ENCODE measurements around the gene PSMD2. TPM values are rescaled to one million over a fixed set of nuclear protein-coding genes. Genes with fewer than 3 reads are reported as not detected.

The PSMD2 gene
- total and polyA plus RNA-seq, 2 of the 8 experiments (the other 6 are each of a cell fraction or from before 2014, with no cell fraction given): 350 to 363 TPM

- Histone ChIP-seq H3K14ac (ENCODE audit: insufficient read length) (no peak overlapping the region), H2BK12ac (ENCODE audit: low read depth, low read length) (no peak overlapping the region), H4K5ac (ENCODE audit: insufficient read length, low read depth, low read length) (no peak overlapping the region), H3K4ac (replicated peaks; ENCODE audit: insufficient read length, low read depth, low read length) (no peak overlapping the region), H2AFZ (ENCODE audit: low read length) (no peak overlapping the region), H3K56ac (replicated peaks; ENCODE audit: insufficient read length, low read depth, low read length) (no peak overlapping the region), H3K4me1 (replicated peaks in 1 of 4; ENCODE audit: control insufficient read depth in 3 of 4, insufficient read depth in 4 of 4, low read length in 3 of 4) (no peaks in the 10 kb centered on the region), H3K27ac (ENCODE audit: low read depth, low read length) (no peak overlapping the region), H2BK20ac (ENCODE audit: low read length) (no peak overlapping the region), H2BK120ac (replicated peaks; ENCODE audit: low read depth, low read length) (no peak overlapping the region), H3K18ac (ENCODE audit: extremely low read depth, low read length) (no peak overlapping the region), H2BK5ac (ENCODE audit: low read depth, low read length) (no peak overlapping the region), H3K9me3 (ENCODE audit: insufficient read depth in 2 of 2, low read depth in 1 of 2, low read length in 1 of 2) (no peaks in the 10 kb centered on the region), H3K9ac (replicated peaks in 1 of 4; ENCODE audit: extremely low read depth in 1 of 4, low read depth in 3 of 4, low read length in 3 of 4) (no peak overlapping the region), H3K79me1 (ENCODE audit: low read depth, low read length) (no peaks in the 10 kb centered on the region), H2AK5ac (ENCODE audit: low read depth, low read length) (no peak overlapping the region), H2BK15ac (ENCODE audit: low read length) (no peak overlapping the region), H3K79me2 (ENCODE audit: control insufficient read depth in 1 of 2, insufficient read depth in 2 of 2, low read length in 2 of 2) (no peaks in the 10 kb centered on the region), H3K4me2 (ENCODE audit: insufficient read depth in 1 of 2, low read depth in 2 of 2, low read length in 2 of 2) (no peak overlapping the region), H3K4me3 (ENCODE audit: extremely low read depth in 1 of 4, insufficient read depth in 2 of 4, low read depth in 3 of 4, low read length in 4 of 4) (no peak overlapping the region), H3K23me2 (ENCODE audit: low read depth, low read length) (no peaks in the 10 kb centered on the region), H4K8ac (ENCODE audit: extremely low read depth, insufficient read depth, low read length) (no peak overlapping the region), H3K27me3 (replicated peaks in 1 of 4; ENCODE audit: control insufficient read depth in 3 of 4, extremely low read depth in 1 of 4, insufficient read depth in 3 of 4, low read length in 3 of 4) (no peaks in the 10 kb centered on the region), H4K91ac (replicated peaks; ENCODE audit: insufficient read length, low read length) (no peak overlapping the region), H3K36me3 (ENCODE audit: control insufficient read depth in 2 of 4, insufficient read depth in 4 of 4, low read length in 3 of 4) (no peaks in the 10 kb centered on the region), H4K20me1 (replicated peaks in 1 of 2; ENCODE audit: control insufficient read depth in 1 of 2, insufficient read depth in 2 of 2, low read length in 2 of 2) (no peaks in the 10 kb centered on the region), H3K23ac (ENCODE audit: insufficient read length) (no peak overlapping the region)
- WGBS, 2 experiments (ENCODE audit: extremely low coverage in 1 of 2, insufficient coverage in 1 of 2, insufficient read length in 1 of 2, insufficient replicate concordance in 2 of 2, low coverage in 1 of 2, low lambda C conversion rate in 2 of 2, missing lambda C conversion rate in 1 of 2): 74% methylated on average over 8 of the region's 10 CpGs; no CpG with 5 or more reads in 1 of the 2 experiments
- POLR2A ChIA-PET (ENCODE audit: partially characterized antibody): interaction anchor here (0.7 kb wide), 1 partner anchor 105 kb away, joined by 3 read pairs; the partner anchor contains the start of gene ABCF3
- DNase-seq (ENCODE audit: low read depth in 1 of 2, low spot score in 2 of 2) (peak in 1 of 2 experiments; percentile 58), FAIRE-seq (no peak)
- TF ChIP-seq, protein P1, sequence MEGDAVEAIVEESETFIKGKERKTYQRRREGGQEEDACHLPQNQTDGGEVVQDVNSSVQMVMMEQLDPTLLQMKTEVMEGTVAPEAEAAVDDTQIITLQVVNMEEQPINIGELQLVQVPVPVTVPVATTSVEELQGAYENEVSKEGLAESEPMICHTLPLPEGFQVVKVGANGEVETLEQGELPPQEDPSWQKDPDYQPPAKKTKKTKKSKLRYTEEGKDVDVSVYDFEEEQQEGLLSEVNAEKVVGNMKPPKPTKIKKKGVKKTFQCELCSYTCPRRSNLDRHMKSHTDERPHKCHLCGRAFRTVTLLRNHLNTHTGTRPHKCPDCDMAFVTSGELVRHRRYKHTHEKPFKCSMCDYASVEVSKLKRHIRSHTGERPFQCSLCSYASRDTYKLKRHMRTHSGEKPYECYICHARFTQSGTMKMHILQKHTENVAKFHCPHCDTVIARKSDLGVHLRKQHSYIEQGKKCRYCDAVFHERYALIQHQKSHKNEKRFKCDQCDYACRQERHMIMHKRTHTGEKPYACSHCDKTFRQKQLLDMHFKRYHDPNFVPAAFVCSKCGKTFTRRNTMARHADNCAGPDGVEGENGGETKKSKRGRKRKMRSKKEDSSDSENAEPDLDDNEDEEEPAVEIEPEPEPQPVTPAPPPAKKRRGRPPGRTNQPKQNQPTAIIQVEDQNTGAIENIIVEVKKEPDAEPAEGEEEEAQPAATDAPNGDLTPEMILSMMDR (IDR thresholded peaks at IDR 0.05; ENCODE audit: control extremely low read depth in 1 of 3, insufficient read depth in 1 of 3, low read depth in 1 of 3, low read length in 3 of 3): peak; percentile 19 to 49 (median 41); a peak in 3 of 4 replicates
- no peak for TF ChIP-seq NANOG (IDR thresholded peaks at IDR 0.05; ENCODE audit: insufficient read depth, low read depth, low read length, poor library complexity, severe bottlenecking)
- CTCF ChIA-PET (ENCODE audit: partially characterized antibody): interaction anchor here (0.6 to 8.3 kb wide), 14 partner anchors 7 to 385 kb away, joined by 3 to 52 read pairs (median 4); partner anchors contain the start of genes CAMK2N2 and VWA5B2
Observed at GRCh38 chr3:184290331-184290730, 8.7 kb upstream of the PSMD2 start.

All from H1 (cell line).